HG02852 (cell line): ENCODE measurements around the gene LMBRD2.
"Not testable (repeated sequence)": the region's sequence is repeated elsewhere in the genome, so short reads cannot be mapped to it uniquely, and the experiment has no call there.

Experiments used
- ATAC-seq: cut with Tn5 transposase; IDR thresholded peaks from one replicate; pipeline ENCODE4 v1.9.1; 2021; ENCODE audit warnings: mild to moderate bottlenecking, moderate library complexity; ENCODE audit not compliant: unreplicated experiment

Gene LMBRD2

DNA sequence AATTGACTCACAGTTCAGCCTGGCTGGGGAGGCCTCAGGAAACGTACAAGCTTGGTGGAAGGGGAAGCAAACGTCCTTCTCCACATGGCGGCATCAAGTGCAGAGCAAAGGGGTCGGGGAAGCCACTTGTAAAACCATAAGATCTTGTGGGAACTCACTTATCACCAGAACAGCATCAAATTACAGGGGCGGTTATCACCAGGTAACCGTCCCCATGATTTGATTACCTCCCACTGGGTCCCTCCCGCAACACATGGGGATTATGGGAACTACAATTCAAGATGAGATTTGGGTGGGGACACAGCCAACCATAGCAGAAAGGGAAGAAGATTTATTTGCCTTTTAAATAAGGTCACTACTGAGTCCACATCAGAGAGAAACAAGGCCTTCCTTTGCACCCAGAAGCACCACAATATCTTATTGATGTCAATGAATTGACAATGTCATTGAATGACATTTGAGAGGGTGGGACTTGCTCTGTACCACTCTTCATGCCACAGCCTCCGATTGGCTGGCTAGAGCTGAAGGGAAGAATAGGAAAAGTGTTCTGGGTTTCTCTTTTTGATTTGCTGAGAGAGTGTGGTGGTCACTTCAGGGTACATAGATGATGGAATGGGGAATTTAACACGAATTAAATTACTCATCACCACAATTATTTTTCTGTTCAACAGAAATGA lies 11.3 kb upstream of the LMBRD2 start:
- ATAC-seq: no peak

DNA sequence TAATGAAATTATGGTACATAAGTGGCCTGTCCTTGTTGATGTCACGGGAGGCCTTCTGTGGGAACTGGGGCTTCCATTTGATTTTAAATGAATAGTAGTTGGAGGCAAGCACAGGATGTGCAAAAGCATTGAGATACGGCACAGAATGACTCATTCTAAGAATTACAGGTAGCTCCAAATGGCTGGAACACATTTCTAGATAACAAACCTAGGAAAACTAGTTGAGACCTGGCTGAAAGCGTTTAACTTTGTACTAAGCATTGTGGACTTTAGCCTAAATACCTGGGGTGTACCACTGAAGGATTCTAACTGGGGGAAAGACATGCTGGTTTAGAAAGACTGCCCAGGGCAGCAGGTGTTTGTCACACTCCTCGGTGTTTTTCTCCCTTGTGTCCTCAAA lies 9.7 kb upstream of the LMBRD2 start:
- no peak for ATAC-seq

DNA sequence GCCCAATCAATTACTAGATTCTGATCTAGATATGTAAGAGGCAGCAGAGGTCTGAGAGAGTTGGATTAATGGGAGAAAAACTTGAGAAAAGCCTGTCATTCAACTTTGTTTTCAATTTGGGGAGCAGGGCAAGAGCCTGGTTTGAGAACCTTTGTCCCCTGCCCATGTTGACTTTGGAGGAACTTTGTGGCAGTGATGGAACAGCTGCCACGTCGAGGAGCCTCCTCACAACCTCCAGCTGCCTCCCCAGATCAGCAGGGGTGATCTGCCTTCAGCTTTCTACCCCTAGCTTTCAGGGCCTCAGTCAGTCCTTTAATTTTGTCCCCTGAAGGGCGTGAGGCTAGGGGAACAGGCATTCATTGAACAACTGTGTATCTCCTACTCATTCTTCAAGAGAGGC lies 8.9 kb upstream of the LMBRD2 start:
- no peak for ATAC-seq

DNA sequence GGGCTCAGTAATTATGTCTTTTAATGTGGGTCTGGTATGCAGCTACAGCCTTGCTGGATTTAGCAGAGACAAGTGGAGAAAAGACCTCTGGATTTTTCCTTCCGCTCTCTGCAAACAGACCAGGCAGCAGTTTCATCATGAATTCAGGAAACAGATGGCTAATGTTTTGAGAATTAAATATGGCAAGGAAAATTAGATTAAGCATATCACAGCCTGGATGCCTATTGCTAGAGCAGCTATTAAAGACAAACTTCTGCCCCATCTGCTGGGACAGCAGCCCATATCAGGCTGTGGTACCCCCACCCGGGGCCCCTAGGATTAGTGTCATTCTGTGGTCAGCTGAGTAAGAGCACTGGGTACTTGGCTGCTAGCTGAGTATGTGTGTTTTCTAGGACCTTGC lies 6.5 kb upstream of the LMBRD2 start:
- no peak for ATAC-seq

DNA sequence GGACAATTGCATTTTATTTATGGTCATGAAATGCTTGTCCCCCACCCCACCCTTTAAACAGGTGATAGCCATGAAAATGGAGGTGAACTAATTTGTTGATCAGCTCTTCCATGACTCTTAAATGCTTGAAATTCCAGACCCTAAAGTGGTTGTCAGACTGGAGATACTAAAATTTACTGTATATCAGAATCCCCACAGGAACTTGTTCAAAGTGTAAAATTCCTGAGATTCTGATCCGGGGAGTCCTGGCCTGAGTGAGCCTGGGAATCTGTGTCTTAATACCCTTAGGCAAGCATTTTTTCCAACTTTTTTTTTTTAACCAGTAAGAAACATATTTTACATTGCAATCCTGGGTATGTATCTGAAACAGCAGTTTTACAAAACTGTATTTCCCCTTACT lies 4.9 kb upstream of the LMBRD2 start:
- ATAC-seq: no peak

DNA sequence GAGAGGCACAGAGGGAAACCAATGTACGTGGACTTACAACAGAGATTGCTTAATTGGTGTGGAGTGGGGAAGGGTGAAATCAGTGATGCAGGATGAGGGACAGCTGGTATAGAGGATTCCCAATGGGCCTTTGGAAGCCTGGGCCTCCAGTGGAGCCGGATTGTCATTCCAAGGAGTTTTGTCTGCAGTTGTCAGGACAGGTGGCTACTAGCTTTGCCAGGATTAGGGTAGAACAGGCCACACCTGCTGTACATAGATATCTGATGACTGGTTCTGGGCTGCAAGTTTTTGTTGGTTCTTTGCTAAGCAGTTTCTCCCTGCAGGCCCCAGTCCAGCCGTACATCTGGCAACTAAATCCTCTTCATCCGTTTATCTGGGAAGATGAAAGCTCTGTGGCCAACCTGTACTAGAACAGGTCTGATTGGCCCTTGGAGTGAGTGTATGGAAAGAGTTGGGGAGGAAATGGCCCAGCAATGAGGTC lies 4.5 kb upstream of the LMBRD2 start:
- no peak for ATAC-seq

DNA sequence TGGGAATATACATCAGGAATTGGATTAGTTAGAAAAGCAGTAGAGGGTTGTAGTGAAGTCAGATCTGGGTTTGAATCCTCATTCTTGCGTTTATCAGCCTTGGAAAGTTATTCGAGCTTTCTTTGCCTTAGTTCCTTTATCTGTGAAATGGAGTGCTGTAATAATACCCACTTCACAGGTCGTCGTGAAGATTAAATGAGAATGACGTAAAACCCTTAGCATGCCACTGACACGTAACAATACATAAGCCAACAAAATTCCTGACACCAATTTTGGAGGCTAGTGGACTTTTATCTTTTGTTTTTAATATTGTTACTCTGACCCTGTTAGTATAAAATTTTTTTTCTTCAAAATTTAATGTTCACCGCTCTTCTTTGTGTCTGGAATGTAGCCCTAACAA lies 3.6 kb upstream of the LMBRD2 start:
- ATAC-seq: no peak

DNA sequence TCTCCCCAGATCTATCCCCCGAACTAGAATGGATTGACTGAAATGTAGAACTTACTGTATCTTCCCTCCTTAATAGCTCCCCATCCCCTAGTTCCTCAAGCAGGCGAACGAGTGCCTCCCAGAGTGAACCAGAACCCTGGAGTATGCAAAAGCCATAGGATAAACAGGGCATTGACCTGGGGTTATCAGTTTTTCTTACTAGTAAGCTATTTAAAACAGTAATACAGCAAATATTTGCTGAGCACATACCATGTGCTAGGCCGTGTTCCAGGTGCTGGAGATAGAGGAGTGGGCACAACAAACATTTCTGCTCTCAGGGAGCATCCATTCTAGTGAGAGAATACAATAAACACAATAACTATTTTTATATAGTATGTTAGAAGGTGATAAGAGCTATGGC lies 2.0 kb upstream of the LMBRD2 start:
- ATAC-seq: no peak

DNA sequence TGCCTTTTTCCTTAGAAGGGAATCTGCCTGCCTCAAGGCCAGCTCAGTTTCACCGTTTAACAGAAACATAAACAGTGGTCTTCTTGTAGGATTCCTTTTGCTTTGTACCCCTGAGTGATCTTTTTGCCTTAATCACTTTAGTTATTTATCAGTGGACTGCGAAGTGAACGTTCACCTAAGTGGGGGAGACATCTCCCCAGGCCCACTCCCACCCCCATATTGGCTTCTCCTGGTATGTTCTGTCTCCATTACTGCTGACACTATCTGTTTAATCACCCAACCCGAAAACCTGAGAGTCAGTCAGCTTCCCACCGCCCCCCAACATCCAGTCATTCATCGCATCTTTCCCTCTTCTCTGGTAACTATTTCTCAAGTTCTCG lies 1.6 kb upstream of the LMBRD2 start:
- ATAC-seq: no peak

DNA sequence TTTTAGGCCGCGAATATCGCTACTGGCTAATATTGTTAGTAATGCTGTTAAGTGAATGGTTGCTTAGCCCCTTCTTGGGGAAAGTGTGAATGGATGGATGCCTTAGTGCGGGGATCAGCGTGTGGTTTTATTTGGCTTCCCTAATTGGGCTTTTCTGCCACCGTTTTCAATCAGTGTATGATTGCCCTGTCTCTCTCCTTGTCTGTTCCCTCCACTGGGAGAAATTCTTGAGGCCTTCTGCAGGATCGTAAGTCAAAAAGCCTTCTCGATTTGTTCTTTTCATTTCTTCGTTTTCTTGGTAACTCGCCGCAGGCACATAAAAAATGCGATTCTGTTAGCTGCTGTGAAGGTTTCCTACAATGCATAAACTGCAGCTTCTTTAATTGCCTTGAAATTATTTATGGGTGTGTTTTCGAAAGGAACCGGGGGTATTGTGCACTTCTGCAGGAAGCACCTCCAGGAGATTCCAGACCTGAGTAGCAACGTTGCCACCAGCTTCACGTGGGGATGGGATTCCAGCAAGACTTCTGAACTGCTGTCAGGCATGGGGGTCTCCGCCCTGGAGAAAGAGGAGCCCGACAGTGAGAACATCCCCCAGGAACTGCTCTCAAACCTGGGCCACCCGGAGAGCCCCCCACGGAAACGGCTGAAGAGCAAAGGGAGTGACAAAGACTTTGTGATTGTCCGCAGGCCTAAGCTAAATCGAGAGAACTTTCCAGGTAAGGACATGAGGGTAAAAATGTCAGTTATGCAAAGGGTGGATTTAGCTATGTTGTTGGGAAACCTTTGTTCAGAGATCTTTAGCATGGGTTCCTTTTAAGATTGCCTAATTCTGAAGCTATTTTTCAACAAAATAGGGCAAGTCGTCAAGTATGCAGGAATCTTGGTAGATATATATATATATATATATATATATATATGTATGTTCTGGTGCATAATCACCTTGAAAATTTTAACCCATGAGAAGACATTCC lies 924 bp upstream of the LMBRD2 start:
- peak; percentile 0 for ATAC-seq

DNA sequence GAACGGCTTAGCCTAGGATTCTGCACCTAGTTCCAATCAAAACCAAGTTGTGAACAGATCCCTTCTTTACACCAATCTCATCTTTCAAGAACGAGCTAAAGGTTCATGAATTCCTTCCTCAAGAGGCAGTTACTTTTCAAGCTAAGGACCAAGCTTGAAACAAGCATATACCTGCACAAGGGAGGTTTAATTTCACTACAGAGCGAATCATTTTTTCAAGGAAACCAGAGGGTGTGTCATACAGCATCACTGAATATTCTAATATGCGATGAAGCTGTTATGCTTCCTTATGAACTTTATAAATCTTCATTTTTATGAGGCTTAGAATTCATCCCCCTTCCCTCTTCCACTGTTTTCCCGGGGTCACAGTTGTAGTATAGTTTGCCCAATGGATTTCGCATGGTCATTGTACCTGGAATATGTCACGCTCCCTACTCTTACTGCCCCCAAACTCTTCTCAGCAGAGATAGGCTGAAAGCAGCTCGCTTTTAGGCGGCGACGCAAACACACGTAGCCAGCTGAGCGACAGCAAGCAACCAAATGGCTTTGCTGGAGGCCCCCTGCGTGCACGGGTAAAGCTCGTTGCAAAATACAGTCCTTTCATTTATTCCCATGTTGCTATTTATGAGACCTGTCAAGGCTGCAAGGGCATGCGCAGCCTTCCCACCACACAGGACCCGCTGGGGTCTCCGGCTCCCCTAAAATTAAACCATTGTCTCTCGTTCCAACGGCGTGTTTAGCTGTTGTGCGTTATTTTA lies 832 bp downstream of the LMBRD2 start:
- peak; percentile 30 for ATAC-seq

DNA sequence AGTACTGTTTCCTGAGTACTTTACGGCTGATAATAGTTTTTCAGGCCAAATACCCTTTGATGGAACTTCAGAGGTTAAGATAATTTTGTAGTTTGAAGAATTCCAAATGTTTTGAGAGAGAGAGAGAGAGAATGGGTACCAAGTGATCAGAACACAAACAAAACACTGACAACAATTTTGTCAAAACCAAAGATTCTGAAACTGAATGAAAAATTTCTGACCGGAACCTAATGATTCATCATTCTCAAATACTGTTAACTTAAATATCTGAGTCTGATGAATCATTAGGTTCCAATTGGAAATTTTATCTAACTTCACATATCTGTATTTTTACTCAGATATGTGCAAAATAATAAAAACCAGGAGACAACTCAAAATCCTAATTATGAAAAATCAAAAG lies 4.0 kb downstream of the LMBRD2 start:
- ATAC-seq: no peak

DNA sequence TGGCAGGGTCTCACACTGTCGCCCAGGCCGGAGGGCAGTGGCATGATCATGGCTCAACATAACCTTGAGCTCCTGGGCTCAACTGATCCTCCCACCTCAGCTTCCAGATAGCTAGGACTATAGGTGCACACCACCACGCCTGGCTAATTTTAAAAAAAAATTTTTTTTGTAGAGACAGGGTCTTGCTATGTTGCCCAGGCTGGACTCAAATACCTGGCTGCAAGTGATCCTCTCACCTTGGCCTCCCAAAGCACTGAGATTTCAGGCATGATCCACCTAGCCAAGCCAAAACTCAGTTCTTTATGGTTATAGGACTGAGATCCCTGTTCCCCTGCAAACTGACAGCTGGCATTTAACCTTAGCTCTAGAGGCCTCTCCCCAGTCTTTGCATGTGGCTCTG lies 5.3 kb downstream of the LMBRD2 start:
- ATAC-seq: no peak

DNA sequence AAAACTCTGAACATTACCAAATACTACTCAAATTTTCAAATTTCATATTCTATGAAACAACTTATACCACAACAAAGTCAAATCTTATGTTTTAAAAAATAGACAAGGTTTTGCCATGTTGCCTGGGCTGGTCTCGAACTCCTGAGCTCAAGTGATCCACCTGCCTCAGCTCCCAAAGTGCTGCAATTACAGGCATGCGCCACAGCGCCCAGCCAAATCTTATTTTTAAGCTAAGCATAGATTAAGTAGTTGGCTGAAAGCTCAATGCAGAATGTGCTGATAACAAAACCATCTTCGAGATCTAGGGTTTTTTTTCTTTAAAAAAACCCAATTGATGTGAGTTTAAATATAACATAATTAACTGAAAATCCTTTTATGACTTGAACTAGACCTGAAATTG lies 6.4 kb downstream of the LMBRD2 start:
- no peak for ATAC-seq

DNA sequence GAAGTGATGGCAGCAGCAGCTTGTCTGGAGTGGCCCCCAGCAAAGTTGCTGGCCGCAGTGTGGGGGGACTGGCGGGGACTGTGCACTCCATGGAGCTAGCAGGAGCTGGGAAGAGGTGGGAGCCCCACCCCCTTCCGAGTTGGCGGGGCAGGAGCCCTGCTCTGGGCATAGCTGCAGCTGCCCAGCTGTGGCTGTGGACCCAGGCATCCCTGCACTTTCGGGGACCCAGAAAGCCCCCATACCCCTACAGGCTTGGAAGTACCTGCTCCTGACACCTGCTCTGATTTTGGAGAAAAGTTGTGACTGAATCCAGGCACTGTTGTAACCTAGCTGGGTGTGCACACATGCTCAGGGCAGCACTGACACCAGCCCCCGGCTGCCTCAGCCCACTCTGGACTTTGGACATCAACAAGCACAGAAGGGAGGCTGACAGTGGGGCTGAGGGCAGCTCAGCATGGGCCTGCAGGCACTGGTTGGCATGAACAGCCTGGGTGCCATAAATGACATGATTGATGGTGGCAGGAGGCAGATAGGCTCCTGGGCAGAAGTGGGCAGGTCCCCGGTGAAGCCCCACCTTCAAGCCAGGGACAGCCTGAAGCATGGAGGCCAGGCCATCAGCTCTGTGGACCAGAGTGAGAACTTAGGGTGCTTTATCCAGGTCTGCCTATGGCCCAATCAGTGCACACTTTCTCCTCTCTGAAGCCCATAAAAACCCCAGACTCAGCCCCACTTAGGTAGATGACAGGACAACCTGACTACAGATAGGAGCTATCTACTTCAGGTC lies 12.6 kb downstream of the LMBRD2 start:
- no peak for ATAC-seq

DNA sequence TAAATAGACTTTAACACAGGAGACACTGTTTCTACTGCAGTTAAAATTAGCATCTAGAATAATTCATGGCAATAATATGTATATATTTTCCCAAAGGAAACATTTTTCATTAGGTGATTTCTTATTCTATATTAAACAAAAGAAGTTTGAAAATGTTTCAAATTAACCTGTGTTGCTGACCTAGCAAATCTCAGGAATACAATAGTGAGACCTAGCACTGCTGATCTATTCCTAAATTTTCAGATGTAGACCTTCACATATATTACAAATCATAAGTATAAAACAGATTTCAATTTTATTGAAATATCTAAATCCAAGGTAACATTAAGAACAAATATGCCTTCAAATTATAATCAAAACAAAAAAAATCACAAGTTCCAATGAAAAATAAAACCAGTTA lies 15.1 kb downstream of the LMBRD2 start:
- ATAC-seq: no peak

DNA sequence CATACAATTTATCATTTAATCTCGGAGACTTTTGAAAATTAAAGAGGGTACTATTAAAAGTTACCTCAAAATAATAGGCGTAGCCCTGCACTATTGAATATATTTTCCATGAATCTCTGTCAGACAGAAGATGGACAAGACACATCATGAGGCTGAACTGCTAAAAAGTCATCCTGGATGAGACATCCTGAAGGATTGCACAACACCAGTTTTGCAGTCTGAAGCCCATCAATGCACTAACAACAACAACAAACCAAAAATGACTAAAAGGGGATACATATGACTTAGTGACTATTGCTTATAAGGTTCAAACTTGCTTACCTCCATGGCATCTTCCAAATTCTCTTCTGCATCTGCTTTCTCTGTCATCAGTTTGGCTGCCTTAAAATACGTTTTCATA lies 15.7 kb downstream of the LMBRD2 start:
- ATAC-seq: no peak

DNA sequence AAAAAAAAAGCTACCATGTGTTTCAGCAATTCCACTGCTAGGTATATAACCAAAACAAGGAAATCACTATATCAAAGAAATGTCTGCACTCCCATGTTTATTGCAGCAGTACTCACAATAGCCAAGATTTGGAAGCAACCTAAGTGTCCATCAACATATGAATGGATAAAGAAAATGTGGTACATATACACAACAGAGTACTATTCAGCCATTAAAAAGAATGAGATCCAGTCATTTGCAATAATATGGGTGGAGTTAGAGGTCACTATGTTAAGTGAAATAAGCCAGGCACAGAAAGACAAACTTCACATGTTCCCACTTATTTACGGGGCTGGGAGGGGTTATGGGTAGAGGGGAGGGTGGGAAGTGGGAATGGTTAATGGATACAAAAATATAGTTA lies 18.7 kb downstream of the LMBRD2 start:
- not testable (repeated sequence) for ATAC-seq

DNA sequence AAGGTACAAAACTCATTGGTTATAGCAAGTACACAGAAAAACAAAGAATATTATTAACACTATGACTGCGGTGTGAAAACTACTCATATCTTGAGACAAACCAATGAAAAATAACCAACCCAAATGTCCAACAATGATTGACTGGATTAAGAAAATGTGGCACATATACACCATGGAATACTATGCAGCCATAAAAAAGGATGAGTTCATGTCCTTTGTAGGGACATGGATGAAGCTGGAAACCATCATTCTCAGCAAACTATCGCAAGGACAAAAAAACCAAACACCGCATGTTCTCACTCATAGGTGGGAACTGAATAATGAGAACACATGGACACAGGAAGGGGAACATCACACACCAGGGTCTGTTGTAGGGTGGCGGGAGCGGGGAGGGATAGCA lies 22.0 kb downstream of the LMBRD2 start:
- not testable (repeated sequence) for ATAC-seq

DNA sequence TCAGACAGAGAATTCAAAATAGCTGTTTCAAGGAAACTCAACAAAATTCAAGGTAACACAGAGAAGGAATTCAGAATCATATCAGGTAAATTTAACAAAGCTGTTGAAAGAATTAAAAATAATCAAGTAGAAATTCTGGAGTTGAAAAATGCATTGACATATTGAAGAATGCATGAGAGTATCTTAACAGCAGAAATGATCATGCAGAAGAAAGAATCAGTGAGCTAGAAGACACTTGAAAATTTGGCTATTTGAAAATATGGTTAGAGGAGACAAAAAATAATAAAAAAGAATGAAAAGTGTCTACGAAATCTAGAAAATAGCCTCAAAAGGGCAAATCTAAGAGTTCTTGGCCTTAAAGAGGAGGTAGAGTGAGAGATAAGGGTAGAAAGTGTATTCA lies 22.9 kb downstream of the LMBRD2 start:
- no peak for ATAC-seq

DNA sequence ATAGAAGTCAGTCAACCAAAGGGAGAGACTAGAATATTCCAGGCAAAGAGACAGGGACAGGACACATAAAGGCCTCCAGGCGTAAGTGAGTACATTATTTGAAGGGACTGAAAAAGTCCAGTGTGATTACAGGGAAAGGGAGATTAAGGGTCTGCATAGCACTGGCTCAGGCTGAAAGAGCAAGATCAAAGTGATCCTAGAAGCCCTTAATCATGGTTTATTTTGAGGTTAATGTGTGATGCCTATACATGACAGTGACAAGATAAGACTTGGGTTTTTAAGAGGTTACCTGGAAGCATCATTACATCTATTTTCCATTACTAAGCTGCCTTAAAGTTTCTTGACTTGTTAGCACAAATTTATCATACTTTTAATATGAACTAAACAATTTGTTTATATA lies 25.8 kb downstream of the LMBRD2 start:
- no peak for ATAC-seq
